HEK293 (cell line): ENCODE data around the gene NOX5.

Source experiments
- CTCF ChIA-PET: fragments of 350-600 bp; formaldehyde crosslinking; extraction: SDS; loops from one replicate; lab custom pipeline; 2021; ENCODE audit warnings: antibody characterized with exemption; lab: Yijun Ruan, JAX
- POLR2A ChIA-PET: fragments of 300-600 bp; formaldehyde crosslinking; extraction: SDS; loops from one replicate; lab custom pipeline; 2020; ENCODE audit warnings: antibody characterized with exemption, inconsistent platforms; lab: Yijun Ruan, JAX
- H3K27ac ChIP-seq: fragments of 200-500 bp; sonication (Bioruptor generic); 2 replicates; pipeline ENCODE4 v1.5.1; 2014; ENCODE audit warnings: low read depth, low read length, control low read depth, inconsistent platforms; ENCODE audit errors: extremely low read depth
- H3K36me3 ChIP-seq, 2 experiments: fragments of 200-500 bp in 1 of 2; sonication (Bioruptor generic) in 1 of 2; 1 replicate in 1 of 2; 2 replicates in 1 of 2; pipeline ENCODE4 v1.5.1; 2014 to 2017; ENCODE audit warnings: inconsistent platforms in 2 of 2, low read length in 2 of 2; ENCODE audit not compliant: control insufficient read depth in 2 of 2, insufficient read depth in 1 of 2
- H3K4me1 ChIP-seq: fragments of 200-500 bp; sonication (Bioruptor generic); 2 replicates; pipeline ENCODE4 v1.5.1; 2014; ENCODE audit warnings: mild to moderate bottlenecking, low read length, inconsistent platforms; ENCODE audit not compliant: control insufficient read depth, insufficient read depth
- H3K4me3 ChIP-seq: 2 replicates; pipeline ENCODE4 v1.5.1; 2011; ENCODE audit warnings: low read depth, mild to moderate bottlenecking, control low read depth, low read length, moderate library complexity
- H3K9me3 ChIP-seq: fragments of 200-500 bp; sonication (Bioruptor generic); 2 replicates; pipeline ENCODE4 v1.5.1; 2014; ENCODE audit warnings: low read depth, low read length, inconsistent platforms; ENCODE audit not compliant: control insufficient read depth, insufficient read depth
- GLI4 ChIP-seq: fragments of 450-650 bp; formaldehyde crosslinking; IDR thresholded peaks from 2 replicates; pipeline ENCODE4 v1.5.1; 2016; ENCODE audit warnings: missing biosample characterization, missing genetic modification characterization
- GLIS1 ChIP-seq: fragments of 450-650 bp; formaldehyde crosslinking; IDR thresholded peaks from 2 replicates; pipeline ENCODE4 v1.5.1; 2016; ENCODE audit warnings: missing biosample characterization, missing genetic modification characterization
- KLF1 ChIP-seq: fragments of 450-650 bp; formaldehyde crosslinking; IDR thresholded peaks from 2 replicates; pipeline ENCODE4 v1.5.1; 2016; ENCODE audit warnings: missing biosample characterization, missing genetic modification characterization
- KLF10 ChIP-seq: fragments of 450-650 bp; IDR thresholded peaks from 2 replicates; pipeline ENCODE4 v1.5.1; 2018; ENCODE audit warnings: missing biosample characterization, mild to moderate bottlenecking, missing genetic modification characterization
- KLF7 ChIP-seq: fragments of 450-650 bp; formaldehyde crosslinking; IDR thresholded peaks from 2 replicates; pipeline ENCODE4 v1.5.1; 2016; ENCODE audit warnings: missing biosample characterization, missing genetic modification characterization, borderline replicate concordance
- KLF8 ChIP-seq: fragments of 450-650 bp; formaldehyde crosslinking; IDR thresholded peaks from 2 replicates; pipeline ENCODE4 v1.5.1; 2016; ENCODE audit warnings: missing biosample characterization, missing genetic modification characterization
- MZF1 ChIP-seq: fragments of 450-650 bp; formaldehyde crosslinking; IDR thresholded peaks from 2 replicates; pipeline ENCODE4 v1.5.1; 2017; ENCODE audit warnings: missing biosample characterization, missing genetic modification characterization, borderline replicate concordance
- REPIN1 ChIP-seq: fragments of 450-650 bp; formaldehyde crosslinking; IDR thresholded peaks from 2 replicates; pipeline ENCODE4 v1.5.1; 2017; ENCODE audit warnings: missing biosample characterization, missing genetic modification characterization, low read depth
- SP7 ChIP-seq: fragments of 450-650 bp; formaldehyde crosslinking; IDR thresholded peaks from 2 replicates; pipeline ENCODE4 v1.5.1; 2016; ENCODE audit warnings: missing biosample characterization, missing genetic modification characterization
- ZFP3 ChIP-seq: fragments of 450-650 bp; formaldehyde crosslinking; IDR thresholded peaks from 2 replicates; pipeline ENCODE4 v1.5.1; 2016; ENCODE audit warnings: low read depth, missing biosample characterization, missing genetic modification characterization
- ZNF10 ChIP-seq: fragments of 450-650 bp; formaldehyde crosslinking; IDR thresholded peaks from 2 replicates; pipeline ENCODE4 v1.5.1; 2017; ENCODE audit warnings: missing biosample characterization, missing genetic modification characterization
- ZNF157 ChIP-seq: fragments of 450-650 bp; formaldehyde crosslinking; IDR thresholded peaks from 2 replicates; pipeline ENCODE4 v1.5.1; 2016; ENCODE audit warnings: missing biosample characterization, missing genetic modification characterization
- ZNF302 ChIP-seq: fragments of 450-650 bp; formaldehyde crosslinking; IDR thresholded peaks from 2 replicates; pipeline ENCODE4 v1.5.1; 2016; ENCODE audit warnings: missing biosample characterization, missing genetic modification characterization, low read depth
- ZNF354C ChIP-seq: fragments of 450-650 bp; formaldehyde crosslinking; IDR thresholded peaks from 2 replicates; pipeline ENCODE4 v1.5.1; 2016; ENCODE audit warnings: missing biosample characterization, missing genetic modification characterization, low read depth, borderline replicate concordance
- ZNF48 ChIP-seq: fragments of 450-650 bp; formaldehyde crosslinking; IDR thresholded peaks from 2 replicates; pipeline ENCODE4 v1.5.1; 2016; ENCODE audit warnings: missing biosample characterization, missing genetic modification characterization
- ZNF529 ChIP-seq: fragments of 450-650 bp; formaldehyde crosslinking; IDR thresholded peaks from 2 replicates; pipeline ENCODE4 v1.5.1; 2017; ENCODE audit warnings: missing genetic modification characterization, missing biosample characterization; ENCODE audit not compliant: insufficient replicate concordance
- ZNF561 ChIP-seq: fragments of 450-650 bp; IDR thresholded peaks from 2 replicates; pipeline ENCODE4 v1.5.1; 2018; ENCODE audit warnings: missing biosample characterization, missing genetic modification characterization, borderline replicate concordance
- ZNF660 ChIP-seq: fragments of 450-650 bp; IDR thresholded peaks from 2 replicates; pipeline ENCODE4 v1.5.1; 2018; ENCODE audit warnings: missing biosample characterization, mild to moderate bottlenecking, missing genetic modification characterization
- ZNF768 ChIP-seq: fragments of 450-650 bp; formaldehyde crosslinking; IDR thresholded peaks from 2 replicates; pipeline ENCODE4 v1.5.1; 2018; ENCODE audit warnings: missing biosample characterization, mild to moderate bottlenecking, missing genetic modification characterization
- ZNF791 ChIP-seq: fragments of 450-650 bp; formaldehyde crosslinking; IDR thresholded peaks from 2 replicates; pipeline ENCODE4 v1.5.1; 2016; ENCODE audit warnings: missing biosample characterization, missing genetic modification characterization
- ZNF843 ChIP-seq: fragments of 450-650 bp; formaldehyde crosslinking; IDR thresholded peaks from 2 replicates; pipeline ENCODE4 v1.5.1; 2016; ENCODE audit warnings: missing biosample characterization, missing genetic modification characterization
- TF ChIP-seq, protein P1 (sequence below): fragments of 450-650 bp; formaldehyde crosslinking; IDR thresholded peaks from 2 replicates; pipeline ENCODE4 v1.5.1; 2016; ENCODE audit warnings: missing biosample characterization, missing genetic modification characterization
- TF ChIP-seq, protein P2 (sequence below): fragments of 450-650 bp; formaldehyde crosslinking; IDR thresholded peaks from 2 replicates; pipeline ENCODE4 v1.5.1; 2017; ENCODE audit warnings: missing biosample characterization, missing genetic modification characterization
- TF ChIP-seq, protein P3 (sequence below): fragments of 450-650 bp; formaldehyde crosslinking; IDR thresholded peaks from 2 replicates; pipeline ENCODE4 v1.5.1; 2016; ENCODE audit warnings: missing biosample characterization, missing genetic modification characterization

The NOX5 gene

DNA sequence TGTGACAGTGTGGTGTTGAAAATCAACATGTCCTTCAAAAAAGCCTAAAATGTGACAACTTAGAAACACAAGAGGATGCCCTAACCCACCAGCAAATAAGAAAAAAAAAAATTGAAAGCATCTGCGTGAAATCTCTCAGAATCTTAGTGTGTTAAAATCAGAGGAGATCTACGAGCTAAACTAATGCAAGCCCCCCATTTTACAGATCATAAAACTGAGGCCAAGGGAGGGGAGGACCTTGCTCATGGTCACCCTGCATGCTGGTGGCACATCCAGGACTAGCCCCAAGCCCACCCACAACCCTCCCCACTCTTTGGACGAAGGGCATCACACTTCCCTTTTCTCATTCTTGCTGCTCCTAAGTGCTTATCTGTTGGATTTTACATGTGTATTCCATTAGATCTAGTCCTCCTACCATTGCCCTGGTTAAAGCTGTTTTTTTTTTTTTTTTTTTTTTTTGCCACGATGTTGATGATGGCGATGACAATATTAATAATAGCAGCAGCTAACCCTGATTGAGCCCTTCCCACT, 29.1 kb upstream of the NOX5 start:
- CTCF ChIA-PET = interaction anchor here (0.7 to 1.6 kb wide), 2 partner anchors 16 to 74 kb away, joined by 4 to 6 read pairs; no protein-coding TSS in a partner anchor
- Histone ChIP-seq H3K4me1 (no peaks in the 10 kb centered on the region), H3K4me3 (no peak overlapping the region), H3K9me3 (no peaks in the 10 kb centered on the region), H3K27ac (no peak overlapping the region), H3K36me3 (no peaks in the 10 kb centered on the region)
- TF ChIP-seq ZNF660 (no peak), KLF1 (tag by site-specific recombination) (no peak), KLF7 (tag by site-specific recombination) (no peak), KLF10 (tag by site-specific recombination) (no peak), REPIN1 (tag by site-specific recombination) (no peak), ZNF843 (tag by site-specific recombination) (no peak)
- TF ChIP-seq, protein P1, sequence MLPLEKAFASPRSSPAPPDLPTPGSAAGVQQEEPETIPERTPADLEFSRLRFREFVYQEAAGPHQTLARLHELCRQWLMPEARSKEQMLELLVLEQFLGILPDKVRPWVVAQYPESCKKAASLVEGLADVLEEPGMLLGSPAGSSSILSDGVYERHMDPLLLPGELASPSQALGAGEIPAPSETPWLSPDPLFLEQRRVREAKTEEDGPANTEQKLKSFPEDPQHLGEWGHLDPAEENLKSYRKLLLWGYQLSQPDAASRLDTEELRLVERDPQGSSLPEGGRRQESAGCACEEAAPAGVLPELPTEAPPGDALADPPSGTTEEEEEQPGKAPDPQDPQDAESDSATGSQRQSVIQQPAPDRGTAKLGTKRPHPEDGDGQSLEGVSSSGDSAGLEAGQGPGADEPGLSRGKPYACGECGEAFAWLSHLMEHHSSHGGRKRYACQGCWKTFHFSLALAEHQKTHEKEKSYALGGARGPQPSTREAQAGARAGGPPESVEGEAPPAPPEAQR = no peak
- TF ChIP-seq, protein P2, sequence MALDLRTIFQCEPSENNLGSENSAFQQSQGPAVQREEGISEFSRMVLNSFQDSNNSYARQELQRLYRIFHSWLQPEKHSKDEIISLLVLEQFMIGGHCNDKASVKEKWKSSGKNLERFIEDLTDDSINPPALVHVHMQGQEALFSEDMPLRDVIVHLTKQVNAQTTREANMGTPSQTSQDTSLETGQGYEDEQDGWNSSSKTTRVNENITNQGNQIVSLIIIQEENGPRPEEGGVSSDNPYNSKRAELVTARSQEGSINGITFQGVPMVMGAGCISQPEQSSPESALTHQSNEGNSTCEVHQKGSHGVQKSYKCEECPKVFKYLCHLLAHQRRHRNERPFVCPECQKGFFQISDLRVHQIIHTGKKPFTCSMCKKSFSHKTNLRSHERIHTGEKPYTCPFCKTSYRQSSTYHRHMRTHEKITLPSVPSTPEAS (tag by site-specific recombination) = no peak
- POLR2A ChIA-PET = no interaction called here

DNA sequence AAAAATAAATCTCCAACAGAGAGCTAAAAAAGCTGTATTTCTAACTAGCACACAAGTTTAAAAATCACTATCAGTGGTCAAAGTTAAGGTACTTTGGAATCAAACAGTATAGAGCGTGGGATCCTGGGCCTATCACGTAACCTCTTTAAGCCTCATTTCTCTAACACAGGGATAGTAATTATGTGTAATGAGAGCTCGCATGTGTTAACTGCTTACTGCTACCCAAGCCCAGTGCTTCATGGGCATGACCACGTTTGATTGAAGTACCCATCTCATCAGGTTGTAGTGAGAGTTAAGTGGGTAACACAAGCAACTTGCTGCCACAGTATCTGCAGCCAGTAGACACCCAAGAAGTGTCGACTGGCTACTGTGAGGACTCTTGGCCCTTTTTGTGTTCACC, 28.2 kb upstream of the NOX5 start:
- ChIA-PET CTCF (interaction anchor here (0.9 kb wide), 1 partner anchor 72 kb away, joined by 3 read pairs; no protein-coding TSS in a partner anchor), POLR2A (no interaction called here)
- no peak for TF ChIP-seq GLIS1
- TF ChIP-seq SP7 = peak; percentile 62
- TF ChIP-seq, all 188 proteins: peak for 1

DNA sequence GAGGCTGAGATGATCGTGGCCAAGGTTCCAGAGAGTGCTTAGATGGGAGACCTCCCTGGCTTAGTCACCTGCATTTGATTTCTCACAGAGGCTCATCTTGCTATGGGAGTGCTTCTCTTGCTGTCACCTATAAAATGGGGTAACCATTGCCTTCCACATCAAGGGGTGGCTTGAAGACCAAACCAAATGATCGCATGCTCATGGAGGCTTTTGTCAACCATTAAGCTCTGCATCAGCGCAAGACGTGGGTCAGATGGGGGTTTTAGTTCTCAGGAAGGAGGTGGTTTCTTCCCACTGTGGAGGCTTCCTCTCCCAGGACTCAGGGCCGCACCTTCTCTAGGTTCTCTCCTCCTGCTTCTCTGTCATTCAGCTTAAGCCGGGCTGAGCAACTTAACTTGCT, 27.4 kb upstream of the NOX5 start:
- H3K27ac ChIP-seq = no peak overlapping the region
- TF ChIP-seq ZNF354C (tag by site-specific recombination) (no peak), ZNF10 (tag by site-specific recombination) (no peak), GLI4 (tag by site-specific recombination) (no peak), SP7 (no peak), ZFP3 (no peak), KLF8 (tag by site-specific recombination) (no peak), ZNF791 (tag by site-specific recombination) (no peak), ZNF48 (tag by site-specific recombination) (no peak), ZNF302 (tag by site-specific recombination) (no peak), REPIN1 (tag by site-specific recombination) (no peak), ZNF768 (tag by site-specific recombination) (no peak), MZF1 (no peak), ZNF561 (tag by site-specific recombination) (no peak), ZNF529 (tag by site-specific recombination) (no peak), ZNF157 (tag by site-specific recombination) (no peak)
- TF ChIP-seq, protein P3, sequence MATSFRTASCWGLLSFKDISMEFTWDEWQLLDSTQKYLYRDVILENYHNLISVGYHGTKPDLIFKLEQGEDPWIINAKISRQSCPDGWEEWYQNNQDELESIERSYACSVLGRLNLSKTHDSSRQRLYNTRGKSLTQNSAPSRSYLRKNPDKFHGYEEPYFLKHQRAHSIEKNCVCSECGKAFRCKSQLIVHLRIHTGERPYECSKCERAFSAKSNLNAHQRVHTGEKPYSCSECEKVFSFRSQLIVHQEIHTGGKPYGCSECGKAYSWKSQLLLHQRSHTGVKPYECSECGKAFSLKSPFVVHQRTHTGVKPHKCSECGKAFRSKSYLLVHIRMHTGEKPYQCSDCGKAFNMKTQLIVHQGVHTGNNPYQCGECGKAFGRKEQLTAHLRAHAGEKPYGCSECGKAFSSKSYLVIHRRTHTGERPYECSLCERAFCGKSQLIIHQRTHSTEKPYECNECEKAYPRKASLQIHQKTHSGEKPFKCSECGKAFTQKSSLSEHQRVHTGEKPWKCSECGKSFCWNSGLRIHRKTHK = no peak
- CTCF ChIA-PET = interaction anchor here (0.9 kb wide), 1 partner anchor 71 kb away, joined by 3 read pairs; no protein-coding TSS in a partner anchor
- no peaks in the 10 kb centered on the region for H3K9me3 ChIP-seq
- H3K4me1 ChIP-seq = peaks cover 7% of the 10 kb centered on the region; the same call in 1 of the 2 replicates
- no peak overlapping the region for H3K4me3 ChIP-seq
- H3K36me3 ChIP-seq = no peaks in the 10 kb centered on the region
- POLR2A ChIA-PET = no interaction called here

More for the DNA sequence above, 28.2 kb upstream of the NOX5 start:
- no peaks in the 10 kb centered on the region for H3K9me3 ChIP-seq
- H3K4me3 ChIP-seq = no peak overlapping the region
- peaks cover 3% of the 10 kb centered on the region; the same call in 1 of the 2 replicates for H3K4me1 ChIP-seq
- H3K36me3 ChIP-seq = no peaks in the 10 kb centered on the region
- no peak overlapping the region for H3K27ac ChIP-seq
